ENCODE results near the gene GOLGA3. TPM values are rescaled to one million over a fixed set of nuclear protein-coding genes. Genes with fewer than 3 reads are reported as not detected.

The GOLGA3 gene
- total and polyA plus RNA-seq, 10 of the 15 experiments (the other 5 are each of a cell fraction or from before 2014, with no cell fraction given) = 2.0 to 42.7 (median 15.2) TPM

DNA sequence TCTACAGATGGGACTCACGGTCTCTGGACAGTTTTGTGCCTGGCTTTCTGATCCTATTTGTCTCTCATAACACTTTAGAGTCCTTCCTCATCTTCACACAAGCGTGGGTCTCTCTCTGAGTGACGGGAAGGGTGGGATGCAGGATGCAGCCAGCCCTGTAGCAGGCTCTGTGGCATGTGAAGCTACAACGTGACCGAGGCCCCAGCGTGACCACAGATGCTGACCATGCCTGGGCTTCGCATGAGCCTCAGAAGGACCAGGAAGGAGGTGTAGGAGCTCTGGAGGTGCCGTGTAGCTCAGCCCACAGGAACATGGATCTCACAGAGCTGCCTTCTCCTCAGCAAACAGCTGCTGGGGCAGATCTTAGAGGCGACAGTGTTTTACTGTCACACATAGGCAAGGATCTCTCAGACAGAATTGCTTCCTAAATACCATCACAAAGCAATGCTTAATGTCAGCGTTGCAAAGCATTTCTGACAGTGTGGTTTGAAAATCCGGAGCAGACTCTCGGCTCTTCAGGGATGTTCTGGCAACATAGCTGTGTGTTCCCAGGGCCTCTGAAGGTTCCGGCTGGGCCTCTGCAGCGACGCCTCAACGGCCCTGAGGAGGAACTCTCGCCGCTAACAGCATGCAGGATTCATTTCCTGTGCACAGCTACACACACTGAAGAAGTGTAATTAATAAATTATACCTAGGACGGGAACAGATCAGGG lies 88.9 kb downstream of the GOLGA3 start:
- intact Hi-C loops (cut with micrococcal nuclease; ENCODE audit: unreplicated experiment) (no loop called here), in situ Hi-C loops (cut with MboI) (no loop called here)
- BruUV-seq (replicated peaks) = no TSS peak
- WGBS (ENCODE audit: insufficient coverage, insufficient replicate concordance, low lambda C conversion rate, missing lambda C conversion rate) = 90% methylated on average over 19 of the region's 19 CpGs
- Histone ChIP-seq H3K27me3 (replicated peaks in 1 of 2; ENCODE audit: control insufficient read depth in 2 of 2, insufficient read depth in 2 of 2, low read length in 1 of 2) (no peaks in the 10 kb centered on the region), H3K4me1 (ENCODE audit: control insufficient read depth, insufficient read depth, low read length) (no peaks in the 10 kb centered on the region), H3K79me2 (ENCODE audit: control insufficient read depth, insufficient read depth, low read length) (peaks cover 3% of the 10 kb centered on the region), H3K4me2 (ENCODE audit: control insufficient read depth, insufficient read depth) (no peak overlapping the region), H4K20me1 (ENCODE audit: control insufficient read depth, insufficient read depth) (peaks cover 4% of the 10 kb centered on the region; the same call in 1 of the 2 replicates), H3K27ac (ENCODE audit: control insufficient read depth, insufficient read depth) (no peak overlapping the region), H3K9me3 (replicated peaks; ENCODE audit: control insufficient read depth, insufficient read depth, low read length) (no peaks in the 10 kb centered on the region), H2AFZ (ENCODE audit: control insufficient read depth, low read depth, low read length) (no peak overlapping the region), H3K4me3 (no peak overlapping the region), H3K9ac (ENCODE audit: control insufficient read depth, insufficient read depth, low read length) (no peak overlapping the region), H3K36me3 (ENCODE audit: control insufficient read depth in 2 of 2, insufficient read depth in 2 of 2, low read length in 1 of 2) (peaks cover 39 to 48% of the 10 kb centered on the region in 2 experiments)
- DNase-seq (ENCODE audit: low read depth, low spot score) (no peak), ATAC-seq (no peak), FAIRE-seq (no peak)
- ChIA-PET SMC1A (ENCODE audit: uncharacterized antibody, unreplicated experiment) (interaction anchor here (0.5 to 1.7 kb wide), 2 partner anchors 33 to 304 kb away, joined by 3 to 4 read pairs; no protein-coding TSS in a partner anchor), POLR2A (no interaction called here), RAD21 (ENCODE audit: unreplicated experiment) (no interaction called here), CTCF (interaction anchor here (1.2 kb wide), 1 partner anchor 9 kb away, joined by 3 read pairs; no protein-coding TSS in a partner anchor)
- TF ChIP-seq, protein P1, sequence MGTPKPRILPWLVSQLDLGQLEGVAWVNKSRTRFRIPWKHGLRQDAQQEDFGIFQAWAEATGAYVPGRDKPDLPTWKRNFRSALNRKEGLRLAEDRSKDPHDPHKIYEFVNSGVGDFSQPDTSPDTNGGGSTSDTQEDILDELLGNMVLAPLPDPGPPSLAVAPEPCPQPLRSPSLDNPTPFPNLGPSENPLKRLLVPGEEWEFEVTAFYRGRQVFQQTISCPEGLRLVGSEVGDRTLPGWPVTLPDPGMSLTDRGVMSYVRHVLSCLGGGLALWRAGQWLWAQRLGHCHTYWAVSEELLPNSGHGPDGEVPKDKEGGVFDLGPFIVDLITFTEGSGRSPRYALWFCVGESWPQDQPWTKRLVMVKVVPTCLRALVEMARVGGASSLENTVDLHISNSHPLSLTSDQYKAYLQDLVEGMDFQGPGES (IDR thresholded peaks at IDR 0.05) = no peak
- TF ChIP-seq IKZF2 (IDR thresholded peaks at IDR 0.05) = no peak
- no peak for TF ChIP-seq MYB (IDR thresholded peaks at IDR 0.05; ENCODE audit: borderline replicate concordance, low read depth, low read length)
- TF ChIP-seq NBN (IDR thresholded peaks at IDR 0.05) = no peak
- no peak for TF ChIP-seq MEF2A (IDR thresholded peaks at IDR 0.05; ENCODE audit: insufficient read depth, low read depth, low read length)
- no peak for TF ChIP-seq SMAD1 (IDR thresholded peaks at IDR 0.05; ENCODE audit: low read depth, partially characterized antibody)
- TF ChIP-seq TCF7 (IDR thresholded peaks at IDR 0.05; ENCODE audit: borderline replicate concordance) = no peak
- no peak for TF ChIP-seq DPF2 (IDR thresholded peaks at IDR 0.05)
- no peak for TF ChIP-seq CHD1 (IDR thresholded peaks at IDR 0.05; ENCODE audit: low read depth, low read length)
- no peak for TF ChIP-seq HCFC1 (IDR thresholded peaks at IDR 0.05; ENCODE audit: low read length)
- TF ChIP-seq RUNX3 (IDR thresholded peaks at IDR 0.05; ENCODE audit: low read length) = no peak
- no peak for TF ChIP-seq LARP7 (IDR thresholded peaks at IDR 0.05)
- TF ChIP-seq EGR1 (IDR thresholded peaks at IDR 0.05; ENCODE audit: borderline replicate concordance in 1 of 2, low read depth in 2 of 2, low read length in 2 of 2) = no peak
- TF ChIP-seq BRCA1 (IDR thresholded peaks at IDR 0.05; ENCODE audit: low read depth, low read length) = no peak
- TF ChIP-seq YY1 (IDR thresholded peaks at IDR 0.05; ENCODE audit: low read depth, low read length) = no peak
- no peak for TF ChIP-seq CREB1 (IDR thresholded peaks at IDR 0.05; ENCODE audit: low read depth)
- TF ChIP-seq, protein P2, sequence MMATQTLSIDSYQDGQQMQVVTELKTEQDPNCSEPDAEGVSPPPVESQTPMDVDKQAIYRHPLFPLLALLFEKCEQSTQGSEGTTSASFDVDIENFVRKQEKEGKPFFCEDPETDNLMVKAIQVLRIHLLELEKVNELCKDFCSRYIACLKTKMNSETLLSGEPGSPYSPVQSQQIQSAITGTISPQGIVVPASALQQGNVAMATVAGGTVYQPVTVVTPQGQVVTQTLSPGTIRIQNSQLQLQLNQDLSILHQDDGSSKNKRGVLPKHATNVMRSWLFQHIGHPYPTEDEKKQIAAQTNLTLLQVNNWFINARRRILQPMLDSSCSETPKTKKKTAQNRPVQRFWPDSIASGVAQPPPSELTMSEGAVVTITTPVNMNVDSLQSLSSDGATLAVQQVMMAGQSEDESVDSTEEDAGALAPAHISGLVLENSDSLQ (IDR thresholded peaks at IDR 0.05) = no peak
- TF ChIP-seq, protein P3, sequence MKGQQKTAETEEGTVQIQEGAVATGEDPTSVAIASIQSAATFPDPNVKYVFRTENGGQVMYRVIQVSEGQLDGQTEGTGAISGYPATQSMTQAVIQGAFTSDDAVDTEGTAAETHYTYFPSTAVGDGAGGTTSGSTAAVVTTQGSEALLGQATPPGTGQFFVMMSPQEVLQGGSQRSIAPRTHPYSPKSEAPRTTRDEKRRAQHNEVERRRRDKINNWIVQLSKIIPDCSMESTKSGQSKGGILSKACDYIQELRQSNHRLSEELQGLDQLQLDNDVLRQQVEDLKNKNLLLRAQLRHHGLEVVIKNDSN (IDR thresholded peaks at IDR 0.05; ENCODE audit: borderline replicate concordance, extremely low read length, insufficient read depth, low read depth, low read length) = no peak

Measured in GM12878 (cell line).